ENCODE data around the gene PKN3.

- TF ChIP-seq, protein P1, sequence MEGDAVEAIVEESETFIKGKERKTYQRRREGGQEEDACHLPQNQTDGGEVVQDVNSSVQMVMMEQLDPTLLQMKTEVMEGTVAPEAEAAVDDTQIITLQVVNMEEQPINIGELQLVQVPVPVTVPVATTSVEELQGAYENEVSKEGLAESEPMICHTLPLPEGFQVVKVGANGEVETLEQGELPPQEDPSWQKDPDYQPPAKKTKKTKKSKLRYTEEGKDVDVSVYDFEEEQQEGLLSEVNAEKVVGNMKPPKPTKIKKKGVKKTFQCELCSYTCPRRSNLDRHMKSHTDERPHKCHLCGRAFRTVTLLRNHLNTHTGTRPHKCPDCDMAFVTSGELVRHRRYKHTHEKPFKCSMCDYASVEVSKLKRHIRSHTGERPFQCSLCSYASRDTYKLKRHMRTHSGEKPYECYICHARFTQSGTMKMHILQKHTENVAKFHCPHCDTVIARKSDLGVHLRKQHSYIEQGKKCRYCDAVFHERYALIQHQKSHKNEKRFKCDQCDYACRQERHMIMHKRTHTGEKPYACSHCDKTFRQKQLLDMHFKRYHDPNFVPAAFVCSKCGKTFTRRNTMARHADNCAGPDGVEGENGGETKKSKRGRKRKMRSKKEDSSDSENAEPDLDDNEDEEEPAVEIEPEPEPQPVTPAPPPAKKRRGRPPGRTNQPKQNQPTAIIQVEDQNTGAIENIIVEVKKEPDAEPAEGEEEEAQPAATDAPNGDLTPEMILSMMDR (optimal IDR thresholded peaks at IDR 0.05 in 1 of 3, IDR thresholded peaks at IDR 0.05 in 1 of 3, conservative IDR thresholded peaks at IDR 0.05 in 1 of 3; ENCODE audit: extremely low read depth in 1 of 3, insufficient read depth in 2 of 3, low read length in 3 of 3): no peak
- TF ChIP-seq EZH2 (IDR thresholded peaks at IDR 0.05; ENCODE audit: low read length): no peak
Observed at GRCh38 chr9:128720841-128721486, 18.7 kb downstream of the PKN3 start.
